Cardiac fibroblast (primary cell): ENCODE results near the gene IMP3.
"Not testable (repeated sequence)": the region's sequence is repeated elsewhere in the genome, so short reads cannot be mapped to it uniquely, and the experiment has no call there.

Experiments
- DNase-seq, 2 donors: peaks; one replicate each; pipeline versions ENCODE4 v3.0.0 to v3.0.0-alpha.2; 2010; ENCODE audit warnings: low read depth in 2 of 2
- H3K4me3 ChIP-seq, 2 donors: replicated peaks in 1 of 2; 1 replicate in 1 of 2; 2 replicates in 1 of 2; pipeline ENCODE4 v1.5.1; 2011; ENCODE audit warnings: low read depth in 2 of 2, low read length in 2 of 2, mild to moderate bottlenecking in 2 of 2, moderate library complexity in 1 of 2
- CTCF ChIP-seq: IDR thresholded peaks from one replicate; pipeline ENCODE4 v1.5.1; 2011; ENCODE audit warnings: low read depth, mild to moderate bottlenecking, low read length, inconsistent platforms

IMP3 gene

GRCh38 chr15:75639709-75640482, at the start of gene IMP3:
IMP3 (minus strand) TSS chr15:75640224; CDS start chr15:75640168, 56 bp downstream.
- no peak for TF ChIP-seq CTCF
- H3K4me3 ChIP-seq: peak within 1 kb of the TSS; percentile 91 to 98
- DNase-seq: peak; percentile 97 to 98

GRCh38 chr15:75689429-75689828, 49.4 kb upstream of the IMP3 start:
- DNase-seq: not testable (repeated sequence)

GRCh38 chr15:75688831-75689230, 48.8 kb upstream of the IMP3 start:
- no peak for DNase-seq
- H3K4me3 ChIP-seq: no peak overlapping the region
- TF ChIP-seq CTCF: no peak

More at GRCh38 chr15:75689429-75689828, 49.4 kb upstream of the IMP3 start:
- H3K4me3 ChIP-seq: not testable (repeated sequence)

- DNase-seq: no peak
- no peak overlapping the region for H3K4me3 ChIP-seq
- TF ChIP-seq CTCF: no peak
These were observed 48.2 kb upstream of the IMP3 start for GRCh38 chr15:75688278-75688557.

- DNase-seq: no peak
- no peak for TF ChIP-seq CTCF
- no peak overlapping the region for H3K4me3 ChIP-seq
These were observed 47.7 kb upstream of the IMP3 start for GRCh38 chr15:75687486-75688277.

DNA sequence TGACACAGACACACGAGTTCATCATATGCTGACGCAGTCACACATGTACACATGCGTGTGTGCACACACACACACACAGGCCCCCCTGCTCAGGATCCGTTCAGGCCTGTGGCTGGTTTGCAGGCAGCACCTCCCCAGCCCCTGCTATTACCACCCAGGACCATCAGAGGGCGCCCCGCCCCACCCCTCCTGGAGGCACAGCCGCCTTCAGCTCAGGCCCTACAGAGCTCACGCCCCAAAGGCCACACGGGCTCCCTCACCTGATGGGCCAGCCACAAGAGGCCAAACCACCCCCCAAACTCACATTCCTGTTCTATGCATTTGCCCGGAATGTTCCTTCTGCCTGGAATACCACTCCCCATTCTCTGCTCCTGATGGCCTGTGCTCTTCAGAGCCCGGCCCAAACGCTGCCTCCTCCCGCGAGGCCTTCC, 46.2 kb upstream of the IMP3 start:
- TF ChIP-seq CTCF: peak; percentile 60
- peak; percentile 68 to 79 for DNase-seq
- H3K4me3 ChIP-seq: not testable (repeated sequence)

DNA sequence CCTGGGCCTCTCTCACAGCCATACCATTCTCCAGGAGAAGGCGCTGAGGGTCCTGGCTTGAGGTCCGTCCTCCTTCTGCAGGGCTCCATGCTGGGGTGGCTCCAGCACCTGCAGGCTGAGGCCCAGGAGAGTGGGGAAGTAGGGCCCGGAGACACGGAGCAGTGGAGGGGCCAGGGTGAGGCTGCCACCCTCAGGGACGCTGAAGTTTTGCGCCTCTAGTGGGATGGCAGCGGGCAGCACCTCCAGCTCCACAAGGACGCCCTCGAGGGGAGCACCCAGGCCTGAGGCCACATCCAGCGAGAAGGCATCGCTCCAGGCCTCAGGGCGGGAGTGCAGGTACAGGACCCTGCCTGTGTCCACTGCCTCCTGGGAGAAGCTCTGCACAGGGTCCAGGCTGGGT, 45.2 kb upstream of the IMP3 start:
- no peak for DNase-seq
- no peak overlapping the region for H3K4me3 ChIP-seq
- no peak for TF ChIP-seq CTCF
